Right cardiac atrium (tissue), 5 donors: Measurements from ENCODE around the gene MEGF6. TPM values are rescaled to one million over a fixed set of nuclear protein-coding genes. Genes with fewer than 3 reads are reported as not detected.

Experiments used
- ATAC-seq, 2 donors: fragments of 200-7000 bp; cut with Tn5 transposase; one replicate each; pipeline versions ENCODE4 v1.8.0 to v1.9.1; 2020; ENCODE audit warnings: moderate library complexity in 2 of 2, mild to moderate bottlenecking in 1 of 2
- DNase-seq, 3 donors: peaks; one replicate each; pipeline ENCODE4 v3.0.0-alpha.2; 2020
- H3K27ac ChIP-seq: one replicate; pipeline ENCODE4 v1.5.1; 2013; ENCODE audit warnings: mild to moderate bottlenecking, low read length, control low read depth, moderate library complexity
- H3K27me3 ChIP-seq: one replicate; pipeline ENCODE4 v1.6.1; 2013; ENCODE audit not compliant: control insufficient read depth, insufficient read depth
- H3K4me1 ChIP-seq: one replicate; pipeline ENCODE4 v1.6.1; 2013; ENCODE audit warnings: low read length; ENCODE audit not compliant: control insufficient read depth, insufficient read depth
- H3K4me3 ChIP-seq: one replicate; pipeline ENCODE4 v1.5.1; 2013; ENCODE audit warnings: low read length, control low read depth
- H3K9me3 ChIP-seq: one replicate; pipeline ENCODE4 v1.6.1; 2013; ENCODE audit warnings: low read length; ENCODE audit not compliant: control insufficient read depth
- WGBS: extraction: QIAGEN DNeasy Blood & Tissue Kit; methylation state at CpG from one replicate; pipeline ENCODE4 v1.1.7; 2013; 5-methylcytosine and 5-hydroxymethylcytosine counted together
- intact Hi-C, 4 donors: fragments of 100-400 bp; cut with DNase I; formaldehyde crosslinking; loops; one replicate each; pipeline versions ENCODE4 v1.11.0 to v1.14.0; 2022 to 2023
- polyA plus RNA-seq: library from polyadenylated mRNA; stranded (reverse); fragments of 200-250 nt; gene quantifications from one replicate; pipeline ENCODE4 v1.2.3, GENCODE V29; 2013
- total RNA-seq, 4 donors: library from RNA; stranded (reverse); fragmentation: NEBNext Ultra II Directional; extraction: Animal tissue kit (Norgen Biotek cat#: 25700); gene quantifications; one replicate each; pipeline ENCODE4 v1.2.1, GENCODE V29; 2021
- donor health status: healthy with polysubstance abuse.
- donor health status: DM: no; HTN: yes; CAD: no.
- donor health status: DM: no; HTN: no; CAD: no.
- donor health status: DM: no; HTN: yes; CAD: no; lungs with severe emphysema.
- donor health status: DM: yes; HTN: yes; CAD: no.

The MEGF6 gene
- total and polyA plus RNA-seq, 5 donors: 7.0 to 18.7 (median 11.0) TPM

DNA sequence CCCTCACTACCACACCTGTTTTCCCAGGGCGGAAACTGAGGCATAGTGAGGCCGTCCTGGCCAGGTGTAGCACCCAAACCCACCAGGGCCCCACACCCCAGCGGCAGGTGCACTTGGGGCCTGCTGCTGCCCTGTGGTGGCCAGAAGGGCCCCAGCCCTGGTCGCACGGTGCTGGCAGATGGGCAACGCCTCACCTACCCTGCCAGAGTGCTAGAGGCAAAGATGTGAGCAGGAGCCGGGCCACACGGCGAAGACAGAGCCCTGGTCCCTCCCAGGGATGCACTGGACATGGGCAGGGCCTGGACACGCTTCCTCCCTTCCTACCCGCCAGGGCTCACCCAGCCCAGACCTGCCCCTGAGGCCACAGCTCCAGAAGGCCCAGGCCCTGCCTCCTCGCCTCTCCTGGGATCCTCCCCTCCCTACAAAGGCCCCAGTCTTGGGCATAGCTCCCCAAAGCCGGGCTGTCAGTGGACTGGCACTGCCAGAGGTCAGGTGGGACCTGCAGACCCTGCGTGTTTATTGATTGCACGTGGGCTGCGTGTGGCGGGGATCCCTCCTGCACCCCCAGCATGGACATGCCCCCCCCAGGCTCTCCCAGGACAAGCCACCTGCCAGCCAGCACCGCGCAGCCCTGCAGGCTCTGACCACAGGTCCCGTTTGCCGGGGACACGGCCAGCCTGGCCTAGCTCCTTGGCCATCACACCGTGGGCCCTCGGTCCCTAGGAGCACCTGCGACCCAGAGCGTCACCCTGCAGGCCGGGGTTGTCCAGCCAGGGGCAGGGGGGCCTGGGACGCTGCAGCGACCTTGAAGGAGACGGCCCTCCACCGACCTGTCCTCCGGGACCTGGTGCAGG is 44.1 kb downstream of the MEGF6 start:
- no peaks in the 10 kb centered on the region for H3K4me1 ChIP-seq

DNA sequence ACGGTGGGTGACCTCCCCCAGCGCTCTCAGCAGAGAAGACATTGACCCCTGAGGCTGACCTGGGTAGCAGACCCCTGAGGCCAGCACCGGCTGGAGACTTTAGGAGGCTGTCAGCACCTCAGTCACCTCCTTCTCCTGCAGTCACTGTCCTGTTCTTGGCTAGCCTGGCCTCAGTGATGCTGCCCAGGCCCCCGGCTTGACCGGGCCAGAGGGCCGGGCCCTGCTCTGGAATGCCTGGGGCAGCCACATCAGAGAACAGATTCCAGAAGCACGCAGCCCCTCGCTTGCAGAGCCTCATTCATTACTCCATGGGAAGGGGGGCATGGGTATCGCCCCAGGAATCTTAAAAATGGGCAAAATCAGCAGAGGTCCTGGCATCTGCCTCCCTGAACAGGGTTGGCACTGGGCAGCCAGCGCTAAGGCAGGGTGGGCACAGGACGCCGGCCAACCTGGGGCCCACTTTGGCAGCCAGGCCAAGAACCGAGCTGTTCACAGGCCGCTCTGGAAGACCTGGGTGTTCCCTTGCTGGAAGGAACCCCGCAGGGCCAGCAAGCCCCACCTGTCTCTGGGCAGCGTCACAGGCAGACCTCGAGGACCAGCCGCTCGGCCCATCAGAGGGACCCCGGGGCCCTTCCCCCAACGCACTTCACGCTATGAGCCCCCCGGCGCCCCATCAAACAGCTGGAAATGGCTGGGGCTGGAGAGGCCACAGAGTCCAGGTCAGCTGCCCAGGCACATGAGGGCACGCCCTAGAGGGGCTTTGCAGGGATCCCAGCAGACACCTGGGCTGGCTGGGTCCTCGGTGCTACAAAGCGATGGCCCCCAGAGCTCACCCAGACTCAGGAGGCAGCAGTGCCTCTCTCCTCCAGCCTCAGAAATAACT is 45.1 kb downstream of the MEGF6 start:
- intact Hi-C loops: loop anchor here in 3 of 4 donors (2.0 to 10.0 kb wide), 4 partner anchors 49 to 159 kb away; no protein-coding TSS in a partner anchor

More for the DNA sequence above, 44.1 kb downstream of the MEGF6 start:
- Histone ChIP-seq H3K27ac (no peak overlapping the region), H3K9me3 (no peaks in the 10 kb centered on the region), H3K4me3 (no peak overlapping the region), H3K27me3 (no peaks in the 10 kb centered on the region)
- intact Hi-C loops: loop anchor here in 3 of 4 donors (2.0 to 10.0 kb wide), 4 partner anchors 48 to 158 kb away; no protein-coding TSS in a partner anchor
- no peak for DNase-seq
- WGBS: 93% methylated on average over 32 of the region's 32 CpGs
- ATAC-seq: no peak

DNA sequence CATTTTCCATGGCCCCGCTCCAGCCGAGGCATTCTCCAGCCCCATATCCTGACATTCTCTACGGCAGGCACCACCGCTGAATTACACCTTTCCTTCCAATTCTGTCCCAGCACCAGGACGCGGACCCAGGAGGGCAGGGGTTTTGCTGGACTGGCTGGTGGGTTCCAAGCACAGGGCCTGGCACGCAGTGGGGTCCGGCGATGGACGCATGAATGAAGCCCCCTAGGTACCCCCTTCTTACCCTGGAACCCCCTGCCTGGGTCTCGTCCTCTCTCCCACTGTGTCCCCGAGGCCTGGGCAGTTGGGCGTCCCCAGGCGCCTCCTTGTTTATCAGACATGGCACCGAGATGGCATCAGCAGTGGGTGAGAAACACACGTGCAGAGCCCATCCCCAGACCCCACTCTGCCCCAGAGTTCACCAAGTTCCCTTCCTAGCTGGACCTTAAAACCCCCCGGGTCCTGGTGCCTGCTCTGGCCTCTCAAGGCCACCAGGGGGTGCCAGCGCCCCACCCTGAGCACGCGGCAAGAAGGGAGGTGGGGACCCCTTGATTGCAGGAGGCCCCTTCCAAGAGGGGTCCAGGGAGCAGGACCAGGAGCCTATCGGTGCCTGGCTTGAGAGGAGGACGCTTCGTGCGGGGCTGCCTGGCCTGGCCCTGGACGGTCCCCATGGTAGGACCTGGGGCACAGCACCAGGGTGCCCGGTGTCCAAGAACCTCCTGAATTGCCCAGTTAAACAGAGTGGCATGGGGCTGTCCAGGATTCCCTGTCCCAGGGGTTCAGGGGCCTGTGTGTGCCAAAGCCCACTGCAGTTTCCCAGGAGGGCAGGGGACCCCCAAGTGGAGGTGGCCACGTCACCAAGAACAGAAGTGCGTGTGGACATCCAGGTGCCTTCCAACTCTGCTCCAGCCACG is 46.1 kb downstream of the MEGF6 start:
- Histone ChIP-seq H3K4me3 (no peak overlapping the region), H3K4me1 (no peaks in the 10 kb centered on the region), H3K27me3 (no peaks in the 10 kb centered on the region), H3K27ac (no peak overlapping the region), H3K9me3 (no peaks in the 10 kb centered on the region)
- WGBS: 63% methylated on average over 29 of the region's 29 CpGs
- ATAC-seq (peak in 1 of 2 donors; percentile 38), DNase-seq (peak in 1 of 3 donors; percentile 78)
- intact Hi-C loops: loop anchor here (2.0 to 10.0 kb wide), 4 partner anchors 52 to 160 kb away; no protein-coding TSS in a partner anchor

More for the DNA sequence above, 45.1 kb downstream of the MEGF6 start:
- WGBS: 85% methylated on average over 27 of the region's 27 CpGs
- no peak for DNase-seq
- Histone ChIP-seq H3K27ac (no peak overlapping the region), H3K4me3 (no peak overlapping the region), H3K4me1 (no peaks in the 10 kb centered on the region), H3K9me3 (no peaks in the 10 kb centered on the region), H3K27me3 (no peaks in the 10 kb centered on the region)
- no peak for ATAC-seq

DNA sequence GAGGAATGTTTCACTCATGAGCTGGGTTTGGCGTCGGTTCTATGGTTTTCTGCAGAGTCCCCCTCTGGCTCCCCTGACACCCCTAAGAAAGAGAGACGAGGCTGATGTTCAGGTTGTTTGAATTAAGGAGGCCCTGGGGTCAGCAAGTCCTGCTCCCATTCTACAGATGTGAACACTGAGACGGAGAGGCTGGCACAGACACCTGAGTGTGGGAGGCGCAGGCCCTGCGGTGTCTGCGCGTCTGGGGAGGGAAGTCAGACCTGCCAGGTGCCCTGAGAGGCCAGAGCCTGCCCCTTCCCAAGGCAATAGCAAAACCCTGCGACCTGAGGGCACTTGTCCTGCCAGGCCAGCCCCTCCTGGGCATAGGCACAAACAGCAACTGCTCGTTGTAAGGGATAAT is 47.7 kb downstream of the MEGF6 start:
- 86% methylated on average over 10 of the region's 10 CpGs for WGBS
- H3K4me3 ChIP-seq: no peak overlapping the region
- DNase-seq: no peak
- H3K27ac ChIP-seq: no peak overlapping the region
- intact Hi-C loops: loop anchor here in 3 of 4 donors (2.0 to 10.0 kb wide), 3 partner anchors 53 to 161 kb away; no protein-coding TSS in a partner anchor
- ATAC-seq: no peak
- H3K27me3 ChIP-seq: no peaks in the 10 kb centered on the region
- no peaks in the 10 kb centered on the region for H3K4me1 ChIP-seq
- H3K9me3 ChIP-seq: no peaks in the 10 kb centered on the region

DNA sequence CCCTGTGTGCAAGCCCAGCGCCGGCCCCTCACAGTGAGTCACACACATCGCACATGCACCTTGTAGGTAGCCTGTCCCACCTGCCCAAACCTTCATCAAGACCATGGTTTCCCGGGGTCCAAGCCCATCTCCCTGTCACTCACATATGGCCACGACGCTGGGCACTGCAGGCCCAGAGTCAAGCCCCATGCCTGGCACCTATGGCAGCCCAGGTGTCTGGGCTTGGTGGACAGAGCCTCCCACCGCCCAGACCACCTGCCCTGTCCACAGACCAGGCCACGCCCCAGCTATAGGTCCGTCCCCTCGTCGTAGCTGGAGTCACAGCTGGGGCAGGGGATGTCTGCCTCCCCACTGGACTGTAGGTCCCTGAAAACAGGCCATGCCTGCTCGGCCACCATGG is 48.2 kb downstream of the MEGF6 start:
- no peak overlapping the region for H3K4me3 ChIP-seq
- H3K27me3 ChIP-seq: no peaks in the 10 kb centered on the region
- no peak for DNase-seq
- no peak overlapping the region for H3K27ac ChIP-seq
- intact Hi-C loops: loop anchor here in 2 of 4 donors (10.0 kb wide), 2 partner anchors 68 to 162 kb away; no protein-coding TSS in a partner anchor
- WGBS: 91% methylated on average over 12 of the region's 12 CpGs
- no peaks in the 10 kb centered on the region for H3K9me3 ChIP-seq
- no peaks in the 10 kb centered on the region for H3K4me1 ChIP-seq
- ATAC-seq: no peak

DNA sequence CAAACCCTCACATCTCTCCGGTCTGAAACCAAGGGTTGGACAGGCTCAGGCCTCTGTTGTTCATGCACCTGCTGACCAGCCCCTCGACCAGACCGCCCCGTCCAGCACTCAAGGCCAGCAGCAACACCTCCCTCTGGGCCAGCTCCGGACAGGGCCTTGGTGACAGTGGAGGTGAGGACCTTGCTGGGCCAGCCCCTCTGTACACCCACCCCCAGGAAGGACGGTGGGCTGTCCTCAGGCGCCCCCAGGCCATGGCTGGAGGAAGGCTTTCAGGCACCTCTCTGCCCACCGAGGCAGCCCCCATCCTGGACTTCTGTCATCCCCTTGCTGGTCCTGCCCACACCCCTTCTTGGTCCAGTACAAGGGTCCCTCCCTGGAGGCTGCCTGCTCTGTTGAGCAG is 48.6 kb downstream of the MEGF6 start:
- intact Hi-C loops: loop anchor here in 2 of 4 donors (10.0 kb wide), 2 partner anchors 68 to 162 kb away; no protein-coding TSS in a partner anchor
- DNase-seq: no peak
- no peak for ATAC-seq
- no peak overlapping the region for H3K4me3 ChIP-seq
- no peak overlapping the region for H3K27ac ChIP-seq
- no peaks in the 10 kb centered on the region for H3K9me3 ChIP-seq
- no peaks in the 10 kb centered on the region for H3K4me1 ChIP-seq
- WGBS: 82% methylated on average over 8 of the region's 8 CpGs
- no peaks in the 10 kb centered on the region for H3K27me3 ChIP-seq

DNA sequence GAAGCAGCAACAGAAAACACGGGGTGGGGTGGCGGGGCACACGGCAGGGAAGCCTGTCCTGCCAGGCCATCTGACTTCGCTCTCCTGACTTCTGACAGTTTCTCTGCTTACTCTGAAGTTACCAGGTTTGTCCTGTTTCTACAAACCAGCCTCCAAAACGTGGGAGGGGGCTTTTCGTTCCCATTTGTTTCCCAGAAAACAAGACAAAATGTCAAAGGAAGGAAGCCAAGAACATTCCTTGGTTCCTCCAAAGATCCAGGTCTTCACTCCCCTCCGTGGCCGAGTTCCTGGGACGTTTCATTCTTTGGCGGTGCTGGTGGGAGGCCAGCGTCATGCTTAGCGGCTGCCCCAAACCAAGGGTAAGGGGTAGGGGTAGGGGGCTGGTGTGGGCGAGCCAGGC is 49.6 kb downstream of the MEGF6 start:
- no peak overlapping the region for H3K27ac ChIP-seq
- no peaks in the 10 kb centered on the region for H3K4me1 ChIP-seq
- H3K4me3 ChIP-seq: no peak overlapping the region
- WGBS: 62% methylated on average over 13 of the region's 13 CpGs
- intact Hi-C loops: loop anchor here in 2 of 4 donors (10.0 kb wide), 2 partner anchors 67 to 163 kb away; no protein-coding TSS in a partner anchor
- H3K27me3 ChIP-seq: no peaks in the 10 kb centered on the region
- no peak for ATAC-seq
- H3K9me3 ChIP-seq: no peaks in the 10 kb centered on the region
- no peak for DNase-seq

DNA sequence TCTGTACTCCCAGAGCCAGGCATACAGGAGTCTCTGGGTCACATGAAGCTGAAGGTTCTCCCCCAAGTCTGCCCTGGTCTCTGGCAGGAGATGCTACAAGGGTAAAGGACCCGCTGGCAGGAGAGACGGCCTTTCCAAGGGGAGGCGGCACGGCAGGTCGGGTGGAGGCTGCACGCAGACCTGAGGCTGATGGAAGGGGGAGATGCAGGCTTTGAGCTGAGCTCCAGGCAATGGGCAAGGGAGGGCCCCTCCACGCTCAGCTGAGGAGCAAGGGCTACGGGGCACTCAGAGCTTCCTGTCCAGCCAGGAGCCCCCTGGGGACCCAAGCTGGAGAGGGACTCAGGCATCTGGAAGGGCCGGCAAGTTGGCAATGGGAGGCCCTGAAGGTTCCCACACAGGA is 50.3 kb downstream of the MEGF6 start:
- ATAC-seq: peak in 1 of 2 donors; percentile 1
- WGBS: 80% methylated on average over 9 of the region's 9 CpGs
- no peak overlapping the region for H3K4me3 ChIP-seq
- no peaks in the 10 kb centered on the region for H3K4me1 ChIP-seq
- DNase-seq: no peak
- no peaks in the 10 kb centered on the region for H3K27me3 ChIP-seq
- intact Hi-C loops: loop anchor here in 2 of 4 donors (10.0 kb wide), 2 partner anchors 66 to 164 kb away; no protein-coding TSS in a partner anchor
- no peak overlapping the region for H3K27ac ChIP-seq
- no peaks in the 10 kb centered on the region for H3K9me3 ChIP-seq

DNA sequence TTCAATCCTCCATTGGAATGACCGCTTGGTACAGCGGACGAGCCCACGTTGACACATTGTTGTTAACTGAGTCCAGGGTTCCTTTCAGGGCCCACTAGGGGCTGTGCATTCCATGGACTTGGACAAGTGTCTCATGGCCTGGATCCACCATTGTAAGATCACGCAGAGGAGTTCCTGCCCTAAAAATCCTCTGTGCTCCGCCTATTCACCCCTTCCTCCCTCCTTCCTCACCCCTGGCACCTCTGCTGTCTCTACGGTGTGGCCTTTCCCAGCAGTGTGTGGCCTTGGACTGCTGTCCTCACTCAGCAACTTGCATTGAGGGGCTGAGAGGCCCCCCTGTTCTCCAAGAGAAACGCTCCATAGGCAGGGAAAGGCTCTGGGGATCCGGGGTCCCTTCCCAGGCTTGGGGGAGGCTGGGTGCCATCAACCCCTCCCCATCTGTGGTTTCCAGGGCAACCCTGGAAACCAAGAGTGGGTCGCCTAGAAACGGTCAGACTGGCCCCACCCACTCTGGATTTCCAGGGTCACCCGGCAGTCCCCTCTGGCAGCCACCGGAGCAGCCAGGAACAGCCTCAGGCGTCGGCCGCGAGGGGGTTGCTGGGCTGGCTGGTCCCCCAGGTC is 50.9 kb downstream of the MEGF6 start:
- DNase-seq (peak in 1 of 3 donors; percentile 86), ATAC-seq (peak; percentile 57 to 73)
- Histone ChIP-seq H3K9me3 (no peaks in the 10 kb centered on the region), H3K27me3 (no peaks in the 10 kb centered on the region), H3K27ac (no peak overlapping the region), H3K4me1 (no peaks in the 10 kb centered on the region), H3K4me3 (no peak overlapping the region)
- intact Hi-C loops: loop anchor here in 2 of 4 donors (10.0 kb wide), 2 partner anchors 66 to 164 kb away; no protein-coding TSS in a partner anchor
- 49% methylated on average over 17 of the region's 17 CpGs for WGBS
